KOPT-K1 (cell line): ENCODE measurements around the gene TTC39C.
A peak's percentile ranks its signal among the peaks of the same experiment; 100 is the strongest.

ENCODE experiments used
- H3K27ac ChIP-seq: fragments of 200-600 bp; sonication (generic); 2 replicates; pipeline ENCODE4 v1.5.1; 2016; ENCODE audit warnings: antibody characterized with exemption, mild to moderate bottlenecking, low read depth, low read length; ENCODE audit not compliant: poor library complexity, severe bottlenecking
- H3K36me3 ChIP-seq: fragments of 200-600 bp; sonication (generic); 2 replicates; pipeline ENCODE4 v1.5.1; 2017; ENCODE audit warnings: antibody characterized with exemption, mild to moderate bottlenecking, low read length, moderate library complexity; ENCODE audit not compliant: insufficient read depth
- H3K9me3 ChIP-seq: fragments of 200-600 bp; sonication (generic); 2 replicates; pipeline ENCODE4 v1.5.1; 2017; ENCODE audit warnings: antibody characterized with exemption, low read length, mild to moderate bottlenecking; ENCODE audit not compliant: insufficient read depth, poor library complexity, severe bottlenecking

Gene TTC39C

GRCh38 chr18:24003903-24004640, 10.5 kb upstream of the TTC39C start:
- Histone ChIP-seq H3K27ac (no peak overlapping the region), H3K36me3 (no peaks in the 10 kb centered on the region), H3K9me3 (no peaks in the 10 kb centered on the region)

GRCh38 chr18:24006712-24007313, 7.7 kb upstream of the TTC39C start:
- no peak overlapping the region for H3K27ac ChIP-seq
- H3K9me3 ChIP-seq: no peaks in the 10 kb centered on the region
- no peaks in the 10 kb centered on the region for H3K36me3 ChIP-seq

GRCh38 chr18:24009246-24009645, 5.3 kb upstream of the TTC39C start:
- Histone ChIP-seq H3K36me3 (no peaks in the 10 kb centered on the region), H3K27ac (peak overlapping the region; percentile 86), H3K9me3 (no peaks in the 10 kb centered on the region)

- Histone ChIP-seq H3K27ac (peak overlapping the region; percentile 86), H3K9me3 (no peaks in the 10 kb centered on the region), H3K36me3 (no peaks in the 10 kb centered on the region)
Observed at GRCh38 chr18:24009651-24010333, 4.8 kb upstream of the TTC39C start.

- H3K27ac ChIP-seq: peak overlapping the region; percentile 86
- H3K9me3 ChIP-seq: no peaks in the 10 kb centered on the region
- H3K36me3 ChIP-seq: no peaks in the 10 kb centered on the region
Observed at GRCh38 chr18:24010673-24011072, 3.9 kb upstream of the TTC39C start.

- peak overlapping the region; percentile 86 for H3K27ac ChIP-seq
- H3K9me3 ChIP-seq: no peaks in the 10 kb centered on the region
- no peaks in the 10 kb centered on the region for H3K36me3 ChIP-seq
Observed at GRCh38 chr18:24011123-24011917, 3.2 kb upstream of the TTC39C start.

GRCh38 chr18:24013051-24013450, 1.5 kb upstream of the TTC39C start:
- no peaks in the 10 kb centered on the region for H3K36me3 ChIP-seq
- H3K27ac ChIP-seq: no peak overlapping the region
- no peaks in the 10 kb centered on the region for H3K9me3 ChIP-seq

GRCh38 chr18:24014986-24015638, 558 bp downstream of the TTC39C start:
- H3K27ac ChIP-seq: peak overlapping the region; percentile 82
- H3K9me3 ChIP-seq: no peaks in the 10 kb centered on the region

GRCh38 chr18:24015639-24016631, 1.4 kb downstream of the TTC39C start:
- no peaks in the 10 kb centered on the region for H3K36me3 ChIP-seq
- peak overlapping the region; percentile 82 for H3K27ac ChIP-seq
- no peaks in the 10 kb centered on the region for H3K9me3 ChIP-seq

More at GRCh38 chr18:24014986-24015638, 558 bp downstream of the TTC39C start:
- no peaks in the 10 kb centered on the region for H3K36me3 ChIP-seq

- no peaks in the 10 kb centered on the region for H3K9me3 ChIP-seq
- no peak overlapping the region for H3K27ac ChIP-seq
- H3K36me3 ChIP-seq: no peaks in the 10 kb centered on the region
Observed at GRCh38 chr18:24016643-24017042, 2.1 kb downstream of the TTC39C start.

- H3K27ac ChIP-seq: peak overlapping the region; percentile 68
- H3K9me3 ChIP-seq: no peaks in the 10 kb centered on the region
- H3K36me3 ChIP-seq: no peaks in the 10 kb centered on the region
Observed at GRCh38 chr18:24018299-24018886, 3.8 kb downstream of the TTC39C start.

- Histone ChIP-seq H3K9me3 (no peaks in the 10 kb centered on the region), H3K27ac (peak overlapping the region; percentile 68), H3K36me3 (no peaks in the 10 kb centered on the region)
Observed at GRCh38 chr18:24019641-24020331, 5.2 kb downstream of the TTC39C start.

- Histone ChIP-seq H3K27ac (no peak overlapping the region), H3K36me3 (no peaks in the 10 kb centered on the region), H3K9me3 (no peaks in the 10 kb centered on the region)
Observed at GRCh38 chr18:24021505-24021904, 7.0 kb downstream of the TTC39C start.
